Ishikawa (cell line): ENCODE data around the gene DCST2.

ENCODE experiments used
- CEBPB ChIP-seq: IDR thresholded peaks from 2 replicates; pipeline ENCODE4 v1.6.1; 2012
- CREB1 ChIP-seq: IDR thresholded peaks from 2 replicates; pipeline ENCODE4 v1.6.1; 2012; ENCODE audit warnings: low read depth
- EGR1 ChIP-seq: IDR thresholded peaks from 2 replicates; pipeline ENCODE4 v1.6.1; 2012
- EP300 ChIP-seq: IDR thresholded peaks from 2 replicates; pipeline ENCODE4 v1.6.1; 2012; ENCODE audit warnings: borderline replicate concordance
- FOXM1 ChIP-seq: IDR thresholded peaks from 2 replicates; pipeline ENCODE4 v1.6.1; 2012; ENCODE audit warnings: low read depth, borderline replicate concordance
- NFIC ChIP-seq: IDR thresholded peaks from 2 replicates; pipeline ENCODE4 v1.6.1; 2012
- RAD21 ChIP-seq: IDR thresholded peaks from 2 replicates; pipeline ENCODE4 v1.6.1; 2012; ENCODE audit warnings: low read depth
- TAF1 ChIP-seq: IDR thresholded peaks from 2 replicates; pipeline ENCODE4 v1.6.1; 2012; ENCODE audit warnings: low read depth, mild to moderate bottlenecking
- TCF12 ChIP-seq: IDR thresholded peaks from 2 replicates; pipeline ENCODE4 v1.6.1; 2012; ENCODE audit warnings: low read depth
- TEAD4 ChIP-seq: IDR thresholded peaks from 2 replicates; pipeline ENCODE4 v1.6.1; 2012
- YY1 ChIP-seq: IDR thresholded peaks from 2 replicates; pipeline ENCODE4 v1.6.1; 2012; ENCODE audit warnings: low read depth
- ZBTB7A ChIP-seq: IDR thresholded peaks from 2 replicates; pipeline ENCODE4 v1.6.1; 2012; ENCODE audit warnings: low read depth
- TF ChIP-seq, protein P1 (sequence below): IDR thresholded peaks from 2 replicates; pipeline ENCODE4 v1.6.1; 2012; ENCODE audit warnings: low read depth, mild to moderate bottlenecking
- TF ChIP-seq, protein P2 (sequence below): IDR thresholded peaks from 2 replicates; pipeline ENCODE4 v1.6.1; 2012
- TF ChIP-seq, protein P3 (sequence below): IDR thresholded peaks from 2 replicates; pipeline ENCODE4 v1.6.1; 2012

DCST2 gene

DNA sequence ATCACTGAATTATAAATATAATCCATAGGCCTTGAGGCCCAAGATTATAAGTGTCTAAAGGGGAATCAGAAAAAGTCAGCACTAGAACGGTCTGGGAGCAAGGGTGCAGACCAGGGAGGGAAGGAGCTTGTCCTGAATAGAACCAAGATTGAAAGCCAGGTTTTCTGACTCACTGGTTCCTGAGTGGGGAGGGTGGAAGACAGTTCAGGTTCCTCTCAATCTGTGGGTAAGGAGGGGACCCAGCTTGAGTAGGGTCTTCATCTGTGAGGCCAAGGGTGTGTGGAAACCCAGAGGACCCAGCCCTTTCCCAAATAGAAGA, 39.4 kb downstream of the DCST2 start:
- TF ChIP-seq TAF1 (no peak), NFIC (0 out of 2 replicates have a peak, but pooled peaks have one; percentile 3)
- TF ChIP-seq, protein P1, sequence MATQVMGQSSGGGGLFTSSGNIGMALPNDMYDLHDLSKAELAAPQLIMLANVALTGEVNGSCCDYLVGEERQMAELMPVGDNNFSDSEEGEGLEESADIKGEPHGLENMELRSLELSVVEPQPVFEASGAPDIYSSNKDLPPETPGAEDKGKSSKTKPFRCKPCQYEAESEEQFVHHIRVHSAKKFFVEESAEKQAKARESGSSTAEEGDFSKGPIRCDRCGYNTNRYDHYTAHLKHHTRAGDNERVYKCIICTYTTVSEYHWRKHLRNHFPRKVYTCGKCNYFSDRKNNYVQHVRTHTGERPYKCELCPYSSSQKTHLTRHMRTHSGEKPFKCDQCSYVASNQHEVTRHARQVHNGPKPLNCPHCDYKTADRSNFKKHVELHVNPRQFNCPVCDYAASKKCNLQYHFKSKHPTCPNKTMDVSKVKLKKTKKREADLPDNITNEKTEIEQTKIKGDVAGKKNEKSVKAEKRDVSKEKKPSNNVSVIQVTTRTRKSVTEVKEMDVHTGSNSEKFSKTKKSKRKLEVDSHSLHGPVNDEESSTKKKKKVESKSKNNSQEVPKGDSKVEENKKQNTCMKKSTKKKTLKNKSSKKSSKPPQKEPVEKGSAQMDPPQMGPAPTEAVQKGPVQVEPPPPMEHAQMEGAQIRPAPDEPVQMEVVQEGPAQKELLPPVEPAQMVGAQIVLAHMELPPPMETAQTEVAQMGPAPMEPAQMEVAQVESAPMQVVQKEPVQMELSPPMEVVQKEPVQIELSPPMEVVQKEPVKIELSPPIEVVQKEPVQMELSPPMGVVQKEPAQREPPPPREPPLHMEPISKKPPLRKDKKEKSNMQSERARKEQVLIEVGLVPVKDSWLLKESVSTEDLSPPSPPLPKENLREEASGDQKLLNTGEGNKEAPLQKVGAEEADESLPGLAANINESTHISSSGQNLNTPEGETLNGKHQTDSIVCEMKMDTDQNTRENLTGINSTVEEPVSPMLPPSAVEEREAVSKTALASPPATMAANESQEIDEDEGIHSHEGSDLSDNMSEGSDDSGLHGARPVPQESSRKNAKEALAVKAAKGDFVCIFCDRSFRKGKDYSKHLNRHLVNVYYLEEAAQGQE = no peak

DNA sequence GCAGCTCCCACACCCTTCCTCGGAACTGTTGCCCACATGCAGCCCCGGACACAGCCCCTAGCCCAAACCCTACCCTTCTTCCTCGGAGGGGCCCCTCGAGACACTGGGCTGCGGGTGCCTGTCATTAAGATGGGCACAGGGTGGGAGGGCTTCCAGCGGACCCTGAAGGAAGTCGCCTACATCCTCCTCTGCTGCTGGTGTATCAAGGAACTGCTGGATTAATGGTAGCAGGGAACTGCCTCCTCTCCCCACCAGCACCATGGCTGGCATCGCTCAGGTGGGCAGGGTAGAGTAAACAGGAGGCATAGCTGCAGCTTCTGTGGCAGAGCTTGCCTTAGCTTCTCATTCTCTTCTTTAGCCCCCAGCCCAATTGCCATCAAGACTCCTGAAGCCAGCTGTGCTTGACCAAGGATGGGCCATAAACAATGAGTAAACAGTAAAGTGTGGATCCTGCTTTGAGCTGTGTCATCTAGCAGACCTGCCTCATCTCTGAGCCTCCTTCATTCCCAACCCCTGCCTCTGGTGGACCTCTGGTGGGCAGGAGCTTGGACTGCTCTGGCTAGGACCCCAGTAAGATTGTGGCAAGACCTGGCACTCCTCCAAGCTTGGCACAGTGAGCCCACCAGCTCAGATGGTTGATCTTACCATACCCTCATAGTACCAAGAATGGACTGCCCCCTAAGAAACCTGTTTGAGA, 39.9 kb downstream of the DCST2 start, which contains the start of gene LENEP:
LENEP (plus strand) TSS at position 15 of the 697 bp plus-strand sequence; CDS start at position 37, 22 bp downstream.
- no peak for TF ChIP-seq TAF1
- TF ChIP-seq NFIC = 0 out of 2 replicates have a peak, but pooled peaks have one; percentile 12

DNA sequence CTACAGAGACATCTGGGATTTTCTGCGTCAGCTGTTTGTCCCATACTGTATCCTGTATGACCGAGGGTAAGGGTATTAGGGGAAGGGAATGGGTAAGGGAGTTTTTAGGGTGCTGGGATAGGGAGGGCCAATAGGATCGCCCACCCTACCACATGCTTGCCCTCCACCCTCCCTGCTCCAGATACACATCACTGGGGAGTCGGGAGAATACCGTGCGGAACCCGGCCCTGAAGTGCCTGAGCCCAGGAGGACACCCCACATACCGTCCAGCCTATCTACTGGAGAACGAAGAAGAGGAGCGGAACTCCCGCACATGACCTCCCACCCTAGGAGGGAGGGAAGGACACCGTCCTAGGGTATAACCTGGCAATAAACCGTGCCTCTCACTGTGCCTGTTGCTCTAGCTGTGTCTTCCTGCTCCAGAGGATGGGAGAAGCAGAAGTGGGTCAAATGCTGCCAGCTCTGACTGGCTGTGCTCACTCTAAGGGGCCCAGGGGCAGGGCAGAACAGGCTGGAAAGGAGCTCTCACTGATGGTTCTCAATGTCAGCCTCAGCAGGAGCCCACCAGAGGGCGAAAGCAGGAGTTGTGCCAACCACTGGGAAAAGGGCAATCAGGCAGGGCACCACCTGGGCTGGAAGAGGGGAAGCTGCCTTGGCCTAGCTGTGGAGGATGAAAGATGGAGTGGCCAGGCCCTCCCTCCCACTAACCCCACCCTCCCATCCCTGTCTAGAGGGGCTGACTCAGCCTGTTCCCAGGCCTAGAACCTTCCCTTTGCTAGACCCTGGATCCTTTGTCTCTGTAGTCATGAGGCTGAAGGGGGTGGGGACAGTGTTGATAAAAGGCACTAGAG, 40.6 kb downstream of the DCST2 start:
- TF ChIP-seq, protein P1 = no peak

DNA sequence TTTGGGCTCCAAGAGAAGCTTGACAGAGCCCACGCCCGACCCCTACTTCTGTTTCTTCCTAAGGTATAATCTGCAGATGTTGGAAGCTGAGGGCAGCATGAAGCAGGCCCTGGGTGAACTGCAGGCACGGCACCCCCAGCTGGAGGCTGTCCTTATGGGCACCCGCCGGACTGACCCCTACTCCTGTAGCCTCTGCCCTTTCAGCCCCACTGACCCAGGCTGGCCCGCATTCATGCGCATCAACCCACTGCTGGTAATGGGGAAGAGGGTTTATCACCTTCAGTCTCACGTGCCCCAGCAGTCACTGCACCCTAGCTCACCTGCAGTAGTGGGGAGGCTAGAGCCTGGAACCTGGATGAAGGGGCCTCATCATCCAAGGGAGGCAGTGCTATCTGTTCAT, 43.3 kb downstream of the DCST2 start:
- TF ChIP-seq NFIC (no peak), CREB1 (no peak), TEAD4 (no peak), EGR1 (no peak), EP300 (no peak), FOXM1 (no peak), TAF1 (no peak), CEBPB (no peak), TCF12 (no peak), YY1 (no peak)
- TF ChIP-seq, protein P2, sequence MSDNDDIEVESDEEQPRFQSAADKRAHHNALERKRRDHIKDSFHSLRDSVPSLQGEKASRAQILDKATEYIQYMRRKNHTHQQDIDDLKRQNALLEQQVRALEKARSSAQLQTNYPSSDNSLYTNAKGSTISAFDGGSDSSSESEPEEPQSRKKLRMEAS = no peak
- TF ChIP-seq, protein P3, sequence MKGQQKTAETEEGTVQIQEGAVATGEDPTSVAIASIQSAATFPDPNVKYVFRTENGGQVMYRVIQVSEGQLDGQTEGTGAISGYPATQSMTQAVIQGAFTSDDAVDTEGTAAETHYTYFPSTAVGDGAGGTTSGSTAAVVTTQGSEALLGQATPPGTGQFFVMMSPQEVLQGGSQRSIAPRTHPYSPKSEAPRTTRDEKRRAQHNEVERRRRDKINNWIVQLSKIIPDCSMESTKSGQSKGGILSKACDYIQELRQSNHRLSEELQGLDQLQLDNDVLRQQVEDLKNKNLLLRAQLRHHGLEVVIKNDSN = no peak

DNA sequence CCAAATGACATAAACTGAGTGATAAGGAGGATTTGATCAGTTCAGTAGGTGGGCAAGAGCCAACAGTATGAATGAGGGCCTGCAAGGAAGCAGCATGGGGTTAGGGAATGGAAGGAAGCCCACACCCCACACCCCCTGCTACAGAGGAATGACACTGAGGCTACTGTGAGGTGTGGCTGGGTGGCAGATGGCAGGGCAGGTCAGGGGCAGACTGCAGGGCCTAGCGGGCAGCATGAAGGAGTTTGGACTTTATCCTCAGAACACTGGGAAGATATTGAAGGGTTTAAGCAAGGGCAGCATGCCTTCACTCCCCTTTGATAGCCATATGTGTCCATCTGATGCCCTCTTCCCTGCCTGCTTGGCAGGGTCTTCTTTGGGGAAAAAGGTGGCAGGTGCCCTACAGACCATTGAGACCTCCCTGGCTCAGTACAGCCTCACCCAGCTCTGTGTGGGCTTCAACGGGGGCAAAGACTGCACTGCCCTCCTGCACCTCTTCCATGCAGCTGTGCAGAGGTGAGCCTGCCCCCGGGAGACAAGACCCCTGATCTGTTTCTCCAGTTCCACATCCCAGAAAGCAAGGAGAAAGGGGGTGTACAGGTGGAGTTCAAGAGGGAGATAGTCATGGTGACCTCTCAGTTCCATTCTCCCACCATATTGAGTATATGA, 44.3 kb downstream of the DCST2 start:
- TF ChIP-seq NFIC (no peak), CEBPB (no peak), RAD21 (no peak), TEAD4 (no peak), TCF12 (no peak), EGR1 (no peak), FOXM1 (no peak), TAF1 (no peak), CREB1 (no peak), YY1 (no peak), ZBTB7A (no peak), EP300 (no peak)
- TF ChIP-seq, protein P2 = no peak
- TF ChIP-seq, protein P3 = no peak
- TF ChIP-seq, protein P1 = no peak
